GM06990 (cell line): ENCODE data around the gene ANKRD44.
A peak's percentile ranks its signal among the peaks of the same experiment; 100 is the strongest.

Source experiments
- DNase-seq: peaks from one replicate; pipeline ENCODE4 v3.0.0-alpha.2; 2011; ENCODE audit not compliant: insufficient read length; ENCODE audit errors: extremely low read depth
- H3K27me3 ChIP-seq: replicated peaks from 2 replicates; pipeline ENCODE4 v1.6.0; 2011; ENCODE audit warnings: low read length; ENCODE audit not compliant: control insufficient read depth, insufficient read depth
- H3K36me3 ChIP-seq: 2 replicates; pipeline ENCODE4 v1.5.1; 2011; ENCODE audit warnings: low read length; ENCODE audit not compliant: control insufficient read depth, insufficient read depth
- H3K4me3 ChIP-seq: replicated peaks from 2 replicates; pipeline ENCODE4 v1.5.1; 2011; ENCODE audit warnings: low read depth, mild to moderate bottlenecking, control low read depth, low read length
- TF ChIP-seq, protein P1 (sequence below): IDR thresholded peaks from 2 replicates; pipeline ENCODE4 v1.5.1; 2011; ENCODE audit warnings: low read length, control low read depth, mild to moderate bottlenecking, inconsistent platforms; ENCODE audit not compliant: insufficient read depth, poor library complexity, severe bottlenecking

The ANKRD44 gene

DNA sequence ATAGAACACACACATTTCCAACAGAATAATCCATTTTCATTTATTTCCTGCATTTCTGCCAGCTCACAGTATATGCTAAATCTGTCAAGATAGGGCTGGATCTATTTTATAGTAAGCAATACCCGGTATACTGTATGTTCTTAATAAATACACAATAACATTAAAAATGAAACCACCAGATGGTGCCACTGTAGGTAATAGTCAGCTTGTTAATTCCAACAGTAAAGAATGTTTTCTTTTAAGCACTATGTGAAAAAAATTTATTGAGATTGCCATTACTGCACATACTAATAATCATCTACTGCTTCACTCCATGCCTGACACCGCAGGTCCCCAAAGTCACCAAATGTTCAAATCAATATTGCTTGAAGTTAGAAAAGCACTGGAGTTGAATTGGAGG, 252.6 kb downstream of the ANKRD44 start:
- TF ChIP-seq, protein P1, sequence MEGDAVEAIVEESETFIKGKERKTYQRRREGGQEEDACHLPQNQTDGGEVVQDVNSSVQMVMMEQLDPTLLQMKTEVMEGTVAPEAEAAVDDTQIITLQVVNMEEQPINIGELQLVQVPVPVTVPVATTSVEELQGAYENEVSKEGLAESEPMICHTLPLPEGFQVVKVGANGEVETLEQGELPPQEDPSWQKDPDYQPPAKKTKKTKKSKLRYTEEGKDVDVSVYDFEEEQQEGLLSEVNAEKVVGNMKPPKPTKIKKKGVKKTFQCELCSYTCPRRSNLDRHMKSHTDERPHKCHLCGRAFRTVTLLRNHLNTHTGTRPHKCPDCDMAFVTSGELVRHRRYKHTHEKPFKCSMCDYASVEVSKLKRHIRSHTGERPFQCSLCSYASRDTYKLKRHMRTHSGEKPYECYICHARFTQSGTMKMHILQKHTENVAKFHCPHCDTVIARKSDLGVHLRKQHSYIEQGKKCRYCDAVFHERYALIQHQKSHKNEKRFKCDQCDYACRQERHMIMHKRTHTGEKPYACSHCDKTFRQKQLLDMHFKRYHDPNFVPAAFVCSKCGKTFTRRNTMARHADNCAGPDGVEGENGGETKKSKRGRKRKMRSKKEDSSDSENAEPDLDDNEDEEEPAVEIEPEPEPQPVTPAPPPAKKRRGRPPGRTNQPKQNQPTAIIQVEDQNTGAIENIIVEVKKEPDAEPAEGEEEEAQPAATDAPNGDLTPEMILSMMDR: no peak
- Histone ChIP-seq H3K27me3 (no peaks in the 10 kb centered on the region), H3K4me3 (no peak overlapping the region), H3K36me3 (peaks cover 7% of the 10 kb centered on the region)
- no peak for DNase-seq

DNA sequence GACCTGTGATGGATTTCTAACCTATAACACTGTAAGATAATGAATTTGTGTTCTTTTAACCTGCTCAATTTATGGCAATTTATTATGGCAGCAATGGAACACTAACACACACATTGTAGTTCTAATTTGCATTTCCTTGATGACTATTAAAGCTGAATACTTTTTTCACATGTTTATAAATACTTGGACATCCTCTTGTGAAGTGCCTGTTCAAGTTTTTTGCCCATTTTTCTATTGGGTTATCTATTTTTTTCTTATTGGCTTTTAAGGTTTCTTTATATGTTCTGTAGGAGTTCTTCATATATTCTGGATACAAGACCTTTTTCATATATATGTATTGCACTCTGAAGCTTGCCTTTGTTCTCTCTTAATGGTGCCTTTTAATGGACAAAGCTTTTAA, 255.5 kb downstream of the ANKRD44 start:
- no peak for DNase-seq
- H3K4me3 ChIP-seq: no peak overlapping the region
- peaks cover 4% of the 10 kb centered on the region for H3K36me3 ChIP-seq
- TF ChIP-seq, protein P1: no peak
- no peaks in the 10 kb centered on the region for H3K27me3 ChIP-seq

DNA sequence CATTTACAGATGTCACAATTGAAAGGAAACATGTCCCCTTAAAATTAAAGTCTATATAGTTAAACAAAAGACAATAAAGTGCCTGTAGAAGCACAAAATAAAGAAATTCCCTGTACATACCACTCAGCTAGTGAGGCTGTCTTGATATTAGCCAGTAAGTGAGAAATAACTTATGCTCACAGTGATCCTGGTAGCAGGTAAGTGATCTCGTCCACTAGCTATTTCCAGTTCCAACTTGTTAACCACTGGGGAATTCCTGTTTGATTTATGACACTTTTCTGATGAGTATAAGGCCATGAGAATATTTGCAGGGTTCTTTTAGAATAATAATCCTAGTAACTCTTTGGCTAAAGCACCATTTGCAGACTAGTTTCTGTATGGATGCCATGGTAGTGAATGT, 256.1 kb downstream of the ANKRD44 start:
- DNase-seq: no peak
- peaks cover 4% of the 10 kb centered on the region for H3K36me3 ChIP-seq
- no peaks in the 10 kb centered on the region for H3K27me3 ChIP-seq
- TF ChIP-seq, protein P1: no peak
- no peak overlapping the region for H3K4me3 ChIP-seq

DNA sequence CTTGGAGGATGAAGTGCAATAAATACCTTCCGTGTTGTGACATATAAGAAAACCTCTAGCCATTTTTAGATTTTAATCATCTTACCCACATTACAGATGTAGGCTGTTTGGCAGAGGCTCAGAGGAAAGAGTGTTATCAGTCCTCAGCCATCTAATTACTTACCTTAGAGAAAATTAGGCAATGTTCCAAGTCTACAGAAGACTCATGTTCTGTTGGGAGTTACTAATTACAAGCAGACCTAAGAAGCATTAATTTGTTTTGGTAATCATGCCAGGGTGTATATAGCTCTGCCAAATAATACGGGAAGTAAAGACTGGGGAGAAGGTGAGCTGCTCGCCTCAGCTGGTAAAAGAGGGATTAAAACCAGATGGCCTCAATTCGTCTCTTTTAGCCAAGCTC, 258.2 kb downstream of the ANKRD44 start:
- Histone ChIP-seq H3K27me3 (no peaks in the 10 kb centered on the region), H3K4me3 (no peak overlapping the region), H3K36me3 (peaks cover 4% of the 10 kb centered on the region)
- DNase-seq: no peak
- TF ChIP-seq, protein P1: no peak

DNA sequence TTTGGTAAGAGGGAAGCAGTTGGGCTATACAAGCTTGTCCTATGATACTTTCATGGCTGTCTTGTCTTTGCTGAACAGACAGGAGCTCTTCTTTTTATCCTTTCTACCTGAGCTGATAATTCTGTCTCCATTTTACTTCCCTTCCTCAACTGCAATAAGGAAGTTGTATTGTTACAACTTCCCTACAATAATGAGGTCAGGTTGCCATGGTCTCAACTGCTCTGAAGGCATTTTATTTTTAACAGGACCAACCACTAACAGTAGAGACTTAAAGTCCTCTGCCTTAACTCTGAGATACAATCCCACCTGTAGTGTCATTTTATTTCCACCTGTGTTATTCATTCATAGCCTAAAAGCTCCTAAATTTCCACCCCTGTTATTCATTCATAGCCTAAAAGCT, 265.5 kb downstream of the ANKRD44 start:
- H3K27me3 ChIP-seq: no peaks in the 10 kb centered on the region
- H3K4me3 ChIP-seq: no peak overlapping the region
- H3K36me3 ChIP-seq: no peaks in the 10 kb centered on the region; the same call in 1 of the 2 replicates
- DNase-seq: no peak
- TF ChIP-seq, protein P1: no peak

DNA sequence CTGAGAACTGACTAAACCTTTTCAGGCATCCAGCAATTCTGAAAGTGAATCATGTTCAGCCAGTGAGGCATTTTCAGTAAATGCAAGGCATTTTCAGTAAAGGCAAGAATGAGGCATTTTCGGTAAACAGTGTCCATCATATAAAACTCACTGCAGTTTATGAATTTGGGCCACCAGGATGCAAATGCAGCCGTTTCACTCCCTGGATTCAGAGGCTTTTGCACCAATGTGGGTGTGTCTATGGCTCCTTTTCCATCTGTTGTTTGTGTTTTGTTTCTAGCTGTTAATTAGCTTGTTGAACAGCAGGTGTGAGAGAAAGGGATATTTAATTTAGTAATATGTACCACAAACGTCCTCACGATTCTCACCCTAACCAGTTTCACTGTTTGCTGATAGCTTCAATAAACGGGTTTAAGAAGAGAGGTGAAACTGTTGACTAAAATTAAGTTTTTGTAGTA, 267.8 kb downstream of the ANKRD44 start:
- no peaks in the 10 kb centered on the region; the same call in 1 of the 2 replicates for H3K36me3 ChIP-seq
- TF ChIP-seq, protein P1: no peak
- DNase-seq: peak; percentile 25
- no peak overlapping the region; the same call in 1 of the 2 replicates for H3K4me3 ChIP-seq
- H3K27me3 ChIP-seq: no peaks in the 10 kb centered on the region
